Measurements from ENCODE around the gene NCKAP5.

GRCh38 chr2:132751836-132752235 is 816.4 kb downstream of the NCKAP5 start:
- TF ChIP-seq CTCF (IDR thresholded peaks at IDR 0.05) (no peak), POLR2A (IDR thresholded peaks at IDR 0.05) (no peak)
